Neuronal stem cell (in vitro differentiated cells): ENCODE data around the gene RALGAPA2.

Experiments used
- DNase-seq: peaks from one replicate; pipeline ENCODE4 v3.0.0-alpha.2; 2013; ENCODE audit warnings: low spot score
- H2AFZ ChIP-seq: one replicate; pipeline ENCODE4 v1.6.1; 2013; ENCODE audit warnings: mild to moderate bottlenecking, low read length, inconsistent platforms
- H2AK5ac ChIP-seq: 2 replicates; pipeline ENCODE4 v1.6.1; 2013; ENCODE audit warnings: low read depth, mild to moderate bottlenecking, inconsistent platforms, low read length, moderate library complexity, mixed read lengths
- H2BK120ac ChIP-seq: 2 replicates; pipeline ENCODE4 v1.6.1; 2013; ENCODE audit warnings: low read depth, mild to moderate bottlenecking, inconsistent platforms, low read length, moderate library complexity, mixed read lengths
- H2BK12ac ChIP-seq: one replicate; pipeline ENCODE4 v1.6.1; 2013; ENCODE audit warnings: low read length, inconsistent platforms
- H2BK15ac ChIP-seq: 2 replicates; pipeline ENCODE4 v1.6.1; 2013; ENCODE audit warnings: mild to moderate bottlenecking, low read length, inconsistent platforms, mixed read lengths
- H2BK5ac ChIP-seq: one replicate; pipeline ENCODE4 v1.6.1; 2013; ENCODE audit warnings: inconsistent platforms, mild to moderate bottlenecking, low read length, moderate library complexity
- H3K14ac ChIP-seq: one replicate; pipeline ENCODE4 v1.6.1; 2013; ENCODE audit warnings: low read length, inconsistent platforms
- H3K18ac ChIP-seq: 2 replicates; pipeline ENCODE4 v1.6.1; 2013; ENCODE audit warnings: low read length, inconsistent platforms
- H3K23ac ChIP-seq: 2 replicates; pipeline ENCODE4 v1.6.1; 2013; ENCODE audit warnings: low read depth, mild to moderate bottlenecking, mixed read lengths, low read length, inconsistent platforms; ENCODE audit not compliant: poor library complexity
- H3K27ac ChIP-seq: replicated peaks from 3 replicates; pipeline ENCODE4 v1.5.1; 2013; ENCODE audit warnings: low read length, inconsistent platforms
- H3K27me3 ChIP-seq, 3 experiments: 2 replicates each; pipeline ENCODE4 v1.6.1; 2013; ENCODE audit warnings: low read length in 3 of 3, mild to moderate bottlenecking in 2 of 3, inconsistent platforms in 1 of 3, low read depth in 1 of 3, mixed read lengths in 1 of 3, moderate library complexity in 1 of 3; ENCODE audit not compliant: control insufficient read depth in 3 of 3, insufficient read depth in 3 of 3
- H3K36me3 ChIP-seq, 2 donors: replicated peaks in 1 of 2; 2 replicates each; pipeline ENCODE4 v1.6.1; 2013; ENCODE audit warnings: low read length in 2 of 2; ENCODE audit not compliant: control insufficient read depth in 2 of 2, insufficient read depth in 2 of 2
- H3K4ac ChIP-seq: 2 replicates; pipeline ENCODE4 v1.6.1; 2013; ENCODE audit warnings: inconsistent platforms, mild to moderate bottlenecking, low read length, moderate library complexity
- H3K4me1 ChIP-seq, 2 donors: 1 replicate in 1 of 2; 2 replicates in 1 of 2; pipeline ENCODE4 v1.6.1; 2013; ENCODE audit warnings: low read length in 2 of 2, low read depth in 1 of 2; ENCODE audit not compliant: control insufficient read depth in 2 of 2, insufficient read depth in 1 of 2
- H3K4me2 ChIP-seq: one replicate; pipeline ENCODE4 v1.6.1; 2013; ENCODE audit warnings: mild to moderate bottlenecking, low read length, inconsistent platforms; ENCODE audit not compliant: insufficient read depth, poor library complexity, severe bottlenecking
- H3K4me3 ChIP-seq, 2 donors: 2 replicates each; pipeline ENCODE4 v1.5.1; 2013; ENCODE audit warnings: low read length in 2 of 2, mild to moderate bottlenecking in 2 of 2, inconsistent platforms in 1 of 2, moderate library complexity in 1 of 2
- H3K79me1 ChIP-seq: one replicate; pipeline ENCODE4 v1.6.1; 2013; ENCODE audit warnings: low read depth, mild to moderate bottlenecking, inconsistent platforms, low read length, moderate library complexity
- H3K9ac ChIP-seq: one replicate; pipeline ENCODE4 v1.6.1; 2013; ENCODE audit warnings: mild to moderate bottlenecking, low read depth, low read length, inconsistent platforms; ENCODE audit not compliant: poor library complexity
- H3K9me3 ChIP-seq, 2 donors: replicated peaks in 1 of 2; 2 replicates each; pipeline versions ENCODE3 to v1.6.1; 2013; ENCODE audit warnings: low read length in 2 of 2, mild to moderate bottlenecking in 2 of 2, inconsistent platforms in 1 of 2, low read depth in 1 of 2, mixed read lengths in 1 of 2, moderate library complexity in 1 of 2; ENCODE audit not compliant: control insufficient read depth in 2 of 2, insufficient read depth in 1 of 2
- H4K8ac ChIP-seq: one replicate; pipeline ENCODE4 v1.6.1; 2013; ENCODE audit warnings: low read depth, mild to moderate bottlenecking, inconsistent platforms, low read length, moderate library complexity
- H4K91ac ChIP-seq: one replicate; pipeline ENCODE4 v1.6.1; 2013; ENCODE audit warnings: low read length, low read depth, mild to moderate bottlenecking, inconsistent platforms; ENCODE audit not compliant: poor library complexity
- WGBS, 2 donors: extraction: QIAGEN DNeasy Blood & Tissue Kit; methylation state at CpG; one replicate each; pipeline ENCODE4 v1.1.7; 2013; ENCODE audit warnings: missing lambda C conversion rate in 2 of 2, mixed read lengths in 1 of 2; ENCODE audit not compliant: insufficient read length in 2 of 2, insufficient replicate concordance in 1 of 2; ENCODE audit errors: extremely low coverage in 2 of 2; 5-methylcytosine and 5-hydroxymethylcytosine counted together

Gene RALGAPA2

DNA sequence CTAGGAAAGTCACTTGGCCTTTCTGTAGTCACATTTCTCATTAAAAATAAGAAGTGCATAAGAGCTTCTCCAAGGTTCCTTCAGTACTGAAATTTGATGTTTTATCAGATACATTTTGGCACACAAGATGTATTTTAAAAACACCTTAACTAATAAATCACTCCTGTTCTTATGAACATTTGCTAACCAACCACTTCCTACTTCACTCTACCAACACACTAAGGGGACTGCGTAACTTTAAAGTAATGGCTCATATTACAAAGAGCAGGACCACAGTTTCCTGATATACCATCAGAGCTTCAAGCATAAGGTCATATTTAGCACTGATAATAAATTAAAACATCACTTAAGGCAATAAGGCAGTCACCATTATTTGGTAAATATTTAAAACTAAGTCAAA is 104.4 kb downstream of the RALGAPA2 start:
- Histone ChIP-seq H3K4me3 (no peak overlapping the region), H2BK5ac (no peak overlapping the region), H3K36me3 (peaks cover 4 to 5% of the 10 kb centered on the region in 2 donors), H3K23ac (no peak overlapping the region), H3K27me3 (no peaks in the 10 kb centered on the region), H2BK120ac (no peak overlapping the region), H4K91ac (no peak overlapping the region), H2AK5ac (no peak overlapping the region), H2AFZ (no peak overlapping the region), H3K4ac (no peak overlapping the region), H3K79me1 (no peaks in the 10 kb centered on the region), H4K8ac (no peak overlapping the region), H3K9me3 (no peaks in the 10 kb centered on the region), H3K27ac (no peak overlapping the region), H3K14ac (no peak overlapping the region), H3K18ac (no peak overlapping the region), H3K4me2 (no peak overlapping the region), H2BK15ac (no peak overlapping the region), H3K9ac (no peak overlapping the region), H2BK12ac (no peak overlapping the region), H3K4me1 (no peaks in the 10 kb centered on the region)
- WGBS, 2 donors: no CpG with 5 or more reads among the region's 1 CpG
- DNase-seq: no peak

DNA sequence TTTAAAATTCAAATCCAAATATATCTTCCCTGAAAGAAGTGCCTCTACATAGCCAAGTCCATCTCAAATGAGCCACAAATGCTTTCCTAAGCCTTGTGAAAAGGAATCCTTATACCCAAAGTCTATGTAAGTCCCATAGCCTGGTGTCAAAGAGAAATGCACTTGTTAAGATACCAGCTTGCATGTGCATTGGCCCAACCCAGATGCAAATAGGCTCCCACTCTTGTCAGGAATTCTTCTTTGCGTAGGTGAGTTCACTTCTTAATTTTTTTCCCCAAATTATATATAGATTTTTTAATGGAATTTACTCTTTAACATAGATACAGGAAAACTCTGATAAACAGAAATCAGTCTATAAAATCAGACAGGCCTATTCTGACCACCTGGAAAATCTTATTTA is 105.6 kb downstream of the RALGAPA2 start:
- no CpG with 5 or more reads among the region's 1 CpG for WGBS, 2 donors
- no peak overlapping the region for H2AK5ac ChIP-seq

GRCh38 chr20:20606050-20606449 is 106.4 kb downstream of the RALGAPA2 start:
- Histone ChIP-seq H3K4me3 (no peak overlapping the region), H3K4ac (no peak overlapping the region), H4K91ac (no peak overlapping the region), H2BK5ac (no peak overlapping the region), H3K36me3 (peaks cover 6 to 8% of the 10 kb centered on the region in 2 donors), H3K9ac (no peak overlapping the region), H3K27me3 (no peaks in the 10 kb centered on the region), H2BK120ac (no peak overlapping the region), H3K23ac (no peak overlapping the region), H3K27ac (no peak overlapping the region), H2BK12ac (no peak overlapping the region), H3K14ac (no peak overlapping the region), H3K9me3 (no peaks in the 10 kb centered on the region), H3K4me1 (no peaks in the 10 kb centered on the region), H2AK5ac (no peak overlapping the region), H3K4me2 (no peak overlapping the region), H2AFZ (no peak overlapping the region), H2BK15ac (no peak overlapping the region), H3K79me1 (no peaks in the 10 kb centered on the region), H3K18ac (no peak overlapping the region), H4K8ac (no peak overlapping the region)
- no peak for DNase-seq
- 100% methylated on average over 1 of the region's 3 CpGs; no CpG with 5 or more reads in 1 of the 2 donors for WGBS, 2 donors

More for the DNA sequence above, 105.6 kb downstream of the RALGAPA2 start:
- H3K36me3 ChIP-seq: peaks cover 5 to 6% of the 10 kb centered on the region in 2 donors
- H4K91ac ChIP-seq: no peak overlapping the region
- no peak overlapping the region for H4K8ac ChIP-seq
- no peak overlapping the region for H3K4me2 ChIP-seq
- H3K4me3 ChIP-seq: no peak overlapping the region
- no peak overlapping the region for H2BK12ac ChIP-seq
- no peaks in the 10 kb centered on the region for H3K4me1 ChIP-seq
- H2BK5ac ChIP-seq: no peak overlapping the region
- no peak overlapping the region for H3K23ac ChIP-seq
- H3K79me1 ChIP-seq: no peaks in the 10 kb centered on the region
- no peak overlapping the region for H3K9ac ChIP-seq
- DNase-seq: no peak
- H2AFZ ChIP-seq: no peak overlapping the region
- no peaks in the 10 kb centered on the region for H3K27me3 ChIP-seq
- no peaks in the 10 kb centered on the region for H3K9me3 ChIP-seq
- no peak overlapping the region for H3K4ac ChIP-seq
- H3K18ac ChIP-seq: no peak overlapping the region
- H2BK15ac ChIP-seq: no peak overlapping the region
- no peak overlapping the region for H3K14ac ChIP-seq
- H2BK120ac ChIP-seq: no peak overlapping the region
- H3K27ac ChIP-seq: no peak overlapping the region

GRCh38 chr20:20604907-20605306 is 107.5 kb downstream of the RALGAPA2 start:
- Histone ChIP-seq H3K79me1 (no peaks in the 10 kb centered on the region), H3K4me3 (no peak overlapping the region), H3K9ac (no peak overlapping the region), H3K9me3 (no peaks in the 10 kb centered on the region), H2BK15ac (no peak overlapping the region), H3K4me1 (no peaks in the 10 kb centered on the region), H3K27me3 (no peaks in the 10 kb centered on the region), H3K36me3 (peaks cover 3 to 11% of the 10 kb centered on the region in 2 donors), H3K18ac (no peak overlapping the region), H2BK12ac (no peak overlapping the region), H4K8ac (no peak overlapping the region), H4K91ac (no peak overlapping the region), H3K4me2 (no peak overlapping the region), H2BK120ac (no peak overlapping the region), H3K4ac (no peak overlapping the region), H3K14ac (no peak overlapping the region), H2AFZ (no peak overlapping the region), H2AK5ac (no peak overlapping the region), H3K23ac (no peak overlapping the region), H2BK5ac (no peak overlapping the region), H3K27ac (no peak overlapping the region)
- DNase-seq: no peak
- no CpG with 5 or more reads among the region's 6 CpGs for WGBS, 2 donors
